ENCODE data around the gene SPSB1. TPM values are rescaled to one million over a fixed set of nuclear protein-coding genes. Genes with fewer than 3 reads are reported as not detected.

SPSB1 gene
- total and polyA plus RNA-seq, 10 of the 15 experiments (the other 5 are each of a cell fraction or from before 2014, with no cell fraction given) = 0.02 to 2.0 (median 0.90) TPM; not detected in 1

DNA sequence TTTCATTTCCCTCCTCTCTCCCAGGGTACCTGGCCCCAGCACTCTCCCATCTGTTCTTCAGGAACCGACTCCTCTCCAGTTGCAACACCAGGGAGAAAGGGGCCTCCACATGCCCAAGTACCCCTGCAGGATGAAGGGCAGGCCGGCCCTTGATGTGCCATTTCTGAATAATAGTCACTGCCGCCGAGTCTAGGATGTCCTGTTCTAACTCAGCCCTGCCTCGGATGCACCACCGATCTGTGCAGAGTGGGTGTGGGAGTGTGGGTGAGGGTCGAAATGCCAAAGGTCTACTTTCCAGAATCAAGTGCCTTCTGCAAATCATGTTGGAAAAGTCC is 25.4 kb upstream of the SPSB1 start:
- ChIA-PET CTCF (interaction anchor here (0.6 to 4.2 kb wide), 27 partner anchors 8 to 1423 kb away, joined by 3 to 52 read pairs (median 4); partner anchors contain the start of genes H6PD and TMEM201), SMC1A (ENCODE audit: uncharacterized antibody, unreplicated experiment) (interaction anchor here (0.7 to 1.7 kb wide), 11 partner anchors 8 to 224 kb away, joined by 3 to 14 read pairs (median 3); no protein-coding TSS in a partner anchor), RAD21 (ENCODE audit: unreplicated experiment) (interaction anchor here (0.7 to 4.4 kb wide), 17 partner anchors 8 to 234 kb away, joined by 3 to 44 read pairs (median 4); no protein-coding TSS in a partner anchor), POLR2A (interaction anchor here (0.6 kb wide), 1 partner anchor 225 kb away, joined by 4 read pairs; no protein-coding TSS in a partner anchor)
- WGBS (ENCODE audit: insufficient coverage, insufficient replicate concordance, low lambda C conversion rate, missing lambda C conversion rate) = 65% methylated on average over 7 of the region's 7 CpGs
- H3K4me1 ChIP-seq (ENCODE audit: control insufficient read depth, insufficient read depth, low read length) = no peaks in the 10 kb centered on the region
- no peaks in the 10 kb centered on the region for H3K27me3 ChIP-seq (replicated peaks in 1 of 2; ENCODE audit: control insufficient read depth in 2 of 2, insufficient read depth in 2 of 2, low read length in 1 of 2)
- intact Hi-C loops (cut with micrococcal nuclease; ENCODE audit: unreplicated experiment) = loop anchor here (1.0 kb wide), 1 partner anchor 224 kb away; no protein-coding TSS in a partner anchor
- in situ Hi-C loops (cut with MboI) = no loop called here
- H4K20me1 ChIP-seq (ENCODE audit: control insufficient read depth, insufficient read depth) = no peaks in the 10 kb centered on the region; the same call in 1 of the 2 replicates
- H3K4me2 ChIP-seq (ENCODE audit: control insufficient read depth, insufficient read depth) = no peak overlapping the region
- no TSS peak for BruUV-seq (replicated peaks)
- no peaks in the 10 kb centered on the region for H3K79me2 ChIP-seq (ENCODE audit: control insufficient read depth, insufficient read depth, low read length)
- no peak overlapping the region for H3K4me3 ChIP-seq
- H3K36me3 ChIP-seq (ENCODE audit: control insufficient read depth in 2 of 2, insufficient read depth in 2 of 2, low read length in 1 of 2) = no peaks in the 10 kb centered on the region
- no peak for DNase-seq (ENCODE audit: low read depth, low spot score)
- TF ChIP-seq PRDM15 (CRISPR knock-in tag; IDR thresholded peaks at IDR 0.05) = no peak
- TF ChIP-seq RB1 (IDR thresholded peaks at IDR 0.05; ENCODE audit: borderline replicate concordance) = 0 out of 2 replicates have a peak, but pooled peaks have one; percentile 15
- H2AFZ ChIP-seq (ENCODE audit: control insufficient read depth, low read depth, low read length) = no peak overlapping the region
- H3K27ac ChIP-seq (ENCODE audit: control insufficient read depth, insufficient read depth) = no peak overlapping the region
- no peaks in the 10 kb centered on the region for H3K9me3 ChIP-seq (replicated peaks; ENCODE audit: control insufficient read depth, insufficient read depth, low read length)
- FAIRE-seq = no peak
- H3K9ac ChIP-seq (ENCODE audit: control insufficient read depth, insufficient read depth, low read length) = no peak overlapping the region
- no peak for ATAC-seq

Data from GM12878 (cell line).